ENCODE data around the gene AP1M1.

- TF ChIP-seq CTCF (IDR thresholded peaks at IDR 0.05) (no peak), TCF7L2 (IDR thresholded peaks at IDR 0.05; ENCODE audit: low read depth, low read length) (no peak)
These were observed 29.1 kb upstream of the AP1M1 start for GRCh38 chr19:16168465-16169081.

Data from Panc1 (cell line).